G401.6 (cell line): ENCODE data around the gene NMS.

Experiments
- FAIRE-seq: peaks from 2 replicates; lab custom pipeline; 2012; peaks lifted over from hg19 to GRCh38; lab: Jason Lieb, UNC

The NMS gene

GRCh38 chr2:100485396-100485795 is 15.1 kb downstream of the NMS start:
- FAIRE-seq: no peak

GRCh38 chr2:100494712-100495111 is 24.4 kb downstream of the NMS start:
- no peak for FAIRE-seq

GRCh38 chr2:100502782-100503181 is 32.5 kb downstream of the NMS start:
- no peak for FAIRE-seq

- no peak for FAIRE-seq
Measured at GRCh38 chr2:100504542-100504941, 34.3 kb downstream of the NMS start.

- no peak for FAIRE-seq
Measured at GRCh38 chr2:100509066-100509465, 38.8 kb downstream of the NMS start.

- FAIRE-seq: no peak
Measured at GRCh38 chr2:100513650-100514049, 43.4 kb downstream of the NMS start.

GRCh38 chr2:100517556-100517955 is 47.3 kb downstream of the NMS start:
- FAIRE-seq: no peak

- no peak for FAIRE-seq
Measured at GRCh38 chr2:100518801-100519200, 48.5 kb downstream of the NMS start.

- FAIRE-seq: no peak
Measured at GRCh38 chr2:100520224-100520623, 49.9 kb downstream of the NMS start.

- no peak for FAIRE-seq
Measured at GRCh38 chr2:100522430-100522829, 52.1 kb downstream of the NMS start.

GRCh38 chr2:100524331-100524730 is 54.0 kb downstream of the NMS start:
- FAIRE-seq: no peak

- FAIRE-seq: no peak
Measured at GRCh38 chr2:100526868-100527267, 56.6 kb downstream of the NMS start.

- FAIRE-seq: no peak
Measured at GRCh38 chr2:100527440-100528015, 57.2 kb downstream of the NMS start.

- no peak for FAIRE-seq
Measured at GRCh38 chr2:100529176-100529575, 58.9 kb downstream of the NMS start.

GRCh38 chr2:100529900-100530299 is 59.6 kb downstream of the NMS start:
- no peak for FAIRE-seq
